ENCODE results near the gene ANXA7. TPM values are rescaled to one million over a fixed set of nuclear protein-coding genes. Genes with fewer than 3 reads are reported as not detected.

Gene ANXA7
- 62.8 and 72.2 TPM in 2 replicates for total RNA-seq

GRCh38 chr10:73413528-73414229 lies at the start of gene ANXA7:
TSS of gene ANXA7 (minus strand) at chr10:73414058. CDS start at chr10:73400856, 13,202 bp downstream.

GRCh38 chr10:73433538-73433867 lies 19.6 kb upstream of the ANXA7 start, which contains the start of gene MSS51:
TSS of gene MSS51 (minus strand) at chr10:73433561. CDS start at chr10:73428284, 5,277 bp downstream.

GRCh38 chr10:73358331-73359279 lies 55.3 kb downstream of the ANXA7 start, which contains the start of gene CFAP70:
TSS of gene CFAP70 (minus strand) at chr10:73358864. CDS start at chr10:73354796, 4,068 bp downstream.

Other genes starting within 250 kb of the ANXA7 start
- 21.2 and 22.0 TPM in 2 replicates for gene ECD, start 246.1 kb downstream of the ANXA7 start, total RNA-seq
- 22.5 and 28.7 TPM in 2 replicates for gene FAM149B1, start 245.9 kb downstream of the ANXA7 start, total RNA-seq
- gene DNAJC9, start 166.8 kb downstream of the ANXA7 start, total RNA-seq: 28.2 and 53.1 TPM in 2 replicates
- 49.2 and 67.1 TPM in 2 replicates for gene MRPS16, start 161.4 kb downstream of the ANXA7 start, total RNA-seq
- 0.19 and 0.27 TPM in 2 replicates for gene CFAP70, start 55.2 kb downstream of the ANXA7 start, total RNA-seq
- gene MSS51, start 19.5 kb upstream of the ANXA7 start, total RNA-seq: 0.54 and 1.2 TPM in 2 replicates
- gene PPP3CB, start 82.0 kb upstream of the ANXA7 start, total RNA-seq: 10.8 and 17.9 TPM in 2 replicates
- gene USP54, start 177.3 kb upstream of the ANXA7 start, total RNA-seq: 4.7 and 9.6 TPM in 2 replicates
- gene MYOZ1, start 227.4 kb upstream of the ANXA7 start, total RNA-seq: not detected in 2 replicates
- not detected in 2 replicates for gene SYNPO2L, start 242.0 kb upstream of the ANXA7 start, total RNA-seq

All from endothelial cell of coronary artery (primary cell).